Measurements from ENCODE around the gene WDR54. TPM values are rescaled to one million over a fixed set of nuclear protein-coding genes. Genes with fewer than 3 reads are reported as not detected.

Gene WDR54
- polyA plus RNA-seq, 1 of the 3 experiments (the other 2 are of a cell fraction), result 61.6 TPM

GRCh38 chr2:74423231-74424095 is 1.9 kb downstream of the WDR54 start (continued):
- TF ChIP-seq PBX3 (IDR thresholded peaks at IDR 0.05), result no peak
- no peak for TF ChIP-seq NFIC (IDR thresholded peaks at IDR 0.05; ENCODE audit: borderline replicate concordance)
- no peak for TF ChIP-seq TAF1 (IDR thresholded peaks at IDR 0.05; ENCODE audit: borderline replicate concordance, low read depth, low read length)
- no peak for TF ChIP-seq MEF2A (IDR thresholded peaks at IDR 0.05; ENCODE audit: borderline replicate concordance, low read depth)

GRCh38 chr2:74424139-74424992 is 2.8 kb downstream of the WDR54 start:
- 88% methylated on average over 5 of the region's 5 CpGs for WGBS (ENCODE audit: low lambda C conversion rate)
- Histone ChIP-seq H3K4me2 (no peak overlapping the region), H3K79me2 (ENCODE audit: insufficient read depth) (no peaks in the 10 kb centered on the region), H3K9ac (no peak overlapping the region), H3K4me3 (ENCODE audit: low read depth in 2 of 2, low read length in 1 of 2) (no peak overlapping the region), H4K20me1 (ENCODE audit: insufficient read depth) (no peaks in the 10 kb centered on the region), H3K9me2 (no peaks in the 10 kb centered on the region), H2AFZ (ENCODE audit: low read depth) (no peak overlapping the region), H3K27me3 (ENCODE audit: insufficient read depth) (no peaks in the 10 kb centered on the region), H3K27ac (ENCODE audit: low read depth in 2 of 2, low read length in 1 of 2) (no peak overlapping the region), H3K4me1 (ENCODE audit: control insufficient read depth in 1 of 2, insufficient read depth in 2 of 2, low read depth in 1 of 2, low read length in 1 of 2) (peaks cover 0 to 16% of the 10 kb centered on the region in 2 experiments; a peak in 1 of 4 replicates), H3K9me3 (no peaks in the 10 kb centered on the region), H3F3A (replicated peaks; ENCODE audit: insufficient read depth) (peaks cover 8% of the 10 kb centered on the region), H3K36me3 (replicated peaks in 1 of 2; ENCODE audit: control insufficient read depth in 1 of 2, insufficient read depth in 2 of 2, low read length in 1 of 2) (peaks cover 6 to 37% of the 10 kb centered on the region in 2 experiments)
- DNase-seq, result no peak
- ChIA-PET CTCF (interaction anchor here (1.1 kb wide), 1 partner anchor 14 kb away, joined by 3 read pairs; no protein-coding TSS in a partner anchor), POLR2A (interaction anchor here (1.0 to 2.7 kb wide), 2 partner anchors 15 to 34 kb away, joined by 3 to 15 read pairs; partner anchors contain the start of gene WBP1)
- TF ChIP-seq JUND (IDR thresholded peaks at IDR 0.05) (0 out of 2 replicates have a peak, but pooled peaks have one; percentile 3), IRF3 (IDR thresholded peaks at IDR 0.05; ENCODE audit: low read depth, low read length) (no peak), CTCF (IDR thresholded peaks at IDR 0.05) (no peak)
